GM12878 (cell line): ENCODE data around the gene ATP5MK. TPM values are rescaled to one million over a fixed set of nuclear protein-coding genes. Genes with fewer than 3 reads are reported as not detected.

Source experiments
- ATAC-seq: fragments of 200-7000 bp; cut with Tn5 transposase; 3 replicates; pipeline ENCODE4 v1.9.1; 2020; ENCODE audit warnings: mild to moderate bottlenecking, moderate library complexity
- BruUV-seq: library from RNA; stranded (reverse); fragments of 400-500 nt; replicated peaks from 2 replicates; lab custom pipeline; 2021; lab: Mats Ljungman, UMichigan
- CTCF ChIA-PET: fragments of 300-600 bp; sonication (Branson Sonifier 250); formaldehyde crosslinking; extraction: SDS; loops from one replicate; lab custom pipeline; 2021; ENCODE audit warnings: inconsistent platforms; lab: Yijun Ruan, JAX
- POLR2A ChIA-PET: fragments of 350-600 bp; formaldehyde crosslinking; extraction: SDS; loops from one replicate; lab custom pipeline; 2021; ENCODE audit warnings: inconsistent platforms; lab: Charles Lee
- RAD21 ChIA-PET: fragments of 300-600 bp; sonication (Branson Sonifier 250); formaldehyde crosslinking; loops from one replicate; lab custom pipeline; 2023; ENCODE audit warnings: antibody characterized with exemption; ENCODE audit not compliant: unreplicated experiment; lab: Charles Lee
- SMC1A ChIA-PET: fragments of 300-600 bp; sonication (Branson Sonifier 250); formaldehyde crosslinking; loops from one replicate; lab custom pipeline; 2023; ENCODE audit not compliant: unreplicated experiment, uncharacterized antibody; lab: Charles Lee
- DNase-seq: peaks from one replicate; pipeline ENCODE4 v3.0.0-alpha.2; 2011; ENCODE audit warnings: low read depth, low spot score
- FAIRE-seq: peaks from 3 replicates; lab custom pipeline; 2011; peaks lifted over from hg19 to GRCh38; lab: Jason Lieb, UNC
- H2AFZ ChIP-seq: 2 replicates; pipeline ENCODE4 v1.6.0; 2011; ENCODE audit warnings: low read depth, low read length, control low read depth; ENCODE audit not compliant: control insufficient read depth
- H3K27ac ChIP-seq: 2 replicates; pipeline ENCODE4 v1.5.1; 2011; ENCODE audit warnings: control low read depth; ENCODE audit not compliant: control insufficient read depth, insufficient read depth
- H3K27me3 ChIP-seq, 2 experiments: replicated peaks in 1 of 2; 2 replicates each; pipeline versions ENCODE4 v1.6.0 to v1.6.1; 2011; ENCODE audit warnings: low read length in 1 of 2; ENCODE audit not compliant: control insufficient read depth in 2 of 2, insufficient read depth in 2 of 2
- H3K36me3 ChIP-seq, 2 experiments: 2 replicates each; pipeline ENCODE4 v1.5.1; 2011; ENCODE audit warnings: low read length in 1 of 2; ENCODE audit not compliant: control insufficient read depth in 2 of 2, insufficient read depth in 2 of 2
- H3K4me1 ChIP-seq: 2 replicates; pipeline ENCODE4 v1.6.1; 2011; ENCODE audit warnings: mild to moderate bottlenecking, low read length, moderate library complexity, mixed read lengths; ENCODE audit not compliant: control insufficient read depth, insufficient read depth
- H3K4me2 ChIP-seq: 2 replicates; pipeline ENCODE4 v1.6.0; 2011; ENCODE audit warnings: control low read depth; ENCODE audit not compliant: control insufficient read depth, insufficient read depth
- H3K4me3 ChIP-seq: fragments of 200-600 bp; sonication (generic); 2 replicates; pipeline ENCODE4 v1.5.1; 2016
- H3K79me2 ChIP-seq: 2 replicates; pipeline ENCODE4 v1.6.0; 2011; ENCODE audit warnings: low read length; ENCODE audit not compliant: control insufficient read depth, insufficient read depth
- H3K9ac ChIP-seq: 2 replicates; pipeline ENCODE4 v1.8.0; 2011; ENCODE audit warnings: low read length, control low read depth, mixed read lengths; ENCODE audit not compliant: control insufficient read depth, insufficient read depth
- H3K9me3 ChIP-seq: replicated peaks from 3 replicates; pipeline ENCODE4 v1.5.1; 2011; ENCODE audit warnings: mild to moderate bottlenecking, low read length; ENCODE audit not compliant: control insufficient read depth, insufficient read depth
- H4K20me1 ChIP-seq: 2 replicates; pipeline ENCODE4 v1.6.0; 2011; ENCODE audit not compliant: control insufficient read depth, insufficient read depth
- CBX3 ChIP-seq: fragments of 200-600 bp; sonication (generic); IDR thresholded peaks from 2 replicates; pipeline ENCODE4 v1.6.1; 2016; ENCODE audit warnings: low read depth, borderline replicate concordance
- SMARCA5 ChIP-seq: fragments of 450-650 bp; IDR thresholded peaks from 2 replicates; pipeline ENCODE4 v1.6.1; 2017; ENCODE audit warnings: mild to moderate bottlenecking
- SREBF1 ChIP-seq: IDR thresholded peaks from 2 replicates; pipeline ENCODE4 v1.6.1; 2012; ENCODE audit warnings: mild to moderate bottlenecking, low read length
- TCF12 ChIP-seq: IDR thresholded peaks from 2 replicates; pipeline ENCODE4 v1.6.1; 2011; ENCODE audit warnings: low read depth, mild to moderate bottlenecking, low read length
- WGBS: methylation state at CpG from one replicate; pipeline ENCODE4 v1.1.6; 2016; ENCODE audit warnings: low lambda C conversion rate; ENCODE audit not compliant: insufficient replicate concordance, insufficient coverage; ENCODE audit errors: missing lambda C conversion rate; 5-methylcytosine and 5-hydroxymethylcytosine counted together
- in situ Hi-C: fragments of 300-500 bp; cut with MboI; formaldehyde crosslinking; loops from 9 replicates; pipeline ENCODE4 v1.14.3; 2018; ENCODE audit warnings: mixed read lengths
- intact Hi-C: fragments of 100-400 bp; cut with micrococcal nuclease; formaldehyde crosslinking; loops from one replicate; pipeline ENCODE4 v1.14.2; 2022; ENCODE audit not compliant: unreplicated experiment
- polyA plus RNA-seq, 11 experiments: library from polyadenylated mRNA; depleted of rRNA in 4 of 11; unstranded in 6 of 11; stranded (reverse) in 5 of 11; fragments of >200 nt; fragmentation: Nextera tagmentation in 4 of 11; fragmentation: Illumina TruSeq in 1 of 11; extraction: Ambion mirVana in 4 of 11; extraction: Trizol in 1 of 11; gene quantifications; 1 replicate in 1 of 11; 2 replicates in 10 of 11; pipeline versions ENCODE4 v1.2.1 to v1.2.3, GENCODE V29; 2011 to 2016; ENCODE audit warnings: inconsistent platforms in 2 of 11, missing spikeins in 2 of 11, low read depth in 1 of 11
- total RNA-seq, 4 experiments: library from RNA; depleted of rRNA in 3 of 4; stranded (reverse); fragments of >200 nt in 3 of 4; fragmentation: Illumina TruSeq in 1 of 4; extraction: Trizol in 1 of 4; gene quantifications; 2 replicates each; pipeline versions ENCODE4 v1.2.1 to v1.2.3, GENCODE V29; 2013 to 2021
- TF ChIP-seq, protein P1 (sequence below), 3 experiments: IDR thresholded peaks in 2 of 3; conservative IDR thresholded peaks in 1 of 3; 2 replicates each; pipeline ENCODE4 v1.5.1; 2011; ENCODE audit warnings: low read depth in 3 of 3, low read length in 3 of 3, mild to moderate bottlenecking in 3 of 3, control low read depth in 2 of 3, moderate library complexity in 2 of 3, inconsistent platforms in 1 of 3, mixed read lengths in 1 of 3; ENCODE audit not compliant: control insufficient read depth in 2 of 3, insufficient read depth in 1 of 3; ENCODE audit errors: extremely low read depth in 1 of 3

Gene ATP5MK
- total and polyA plus RNA-seq, 10 of the 15 experiments (the other 5 are each of a cell fraction or from before 2014, with no cell fraction given), result 240 to 1,790 (median 626) TPM

DNA sequence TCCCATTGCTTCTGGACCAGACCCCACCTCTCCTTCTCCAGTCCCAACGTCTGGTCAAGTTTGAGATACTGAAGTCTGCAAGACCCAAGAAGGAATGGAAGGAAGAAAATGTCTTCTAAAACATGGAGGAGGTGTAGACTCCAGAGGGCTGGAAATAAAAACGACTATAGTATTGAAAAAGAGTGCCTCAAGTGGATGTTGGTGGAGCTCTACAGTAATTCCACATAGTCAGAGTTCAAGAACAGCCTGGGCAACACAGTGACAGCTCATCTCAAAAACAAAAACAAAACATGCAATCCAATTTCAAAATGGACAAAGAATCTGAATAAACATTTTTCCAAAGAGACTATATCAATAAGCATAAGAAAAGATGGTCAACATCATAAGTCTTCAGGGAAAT is 43.0 kb downstream of the ATP5MK start:
- FAIRE-seq (no peak), ATAC-seq (no peak), DNase-seq (no peak)
- intact Hi-C loops, result loop anchor here (5.0 kb wide), 1 partner anchor 44 kb away; the partner anchor contains the start of genes ATP5MK and PDCD11
- 39% methylated on average over 2 of the region's 2 CpGs for WGBS
- H3K27ac ChIP-seq, result no peak overlapping the region
- POLR2A ChIA-PET, result interaction anchor here (0.6 to 1.0 kb wide), 3 partner anchors 21 to 1064 kb away, joined by 3 to 4 read pairs (median 3); no protein-coding TSS in a partner anchor
- H2AFZ ChIP-seq, result no peak overlapping the region
- no peaks in the 10 kb centered on the region for H3K4me1 ChIP-seq
- H3K9me3 ChIP-seq, result no peaks in the 10 kb centered on the region
- peaks cover 15% of the 10 kb centered on the region for H3K79me2 ChIP-seq
- in situ Hi-C loops, result no loop called here
- H3K4me3 ChIP-seq, result no peak overlapping the region
- CTCF ChIA-PET, result interaction anchor here (0.6 to 1.0 kb wide), 2 partner anchors 9 to 651 kb away, joined by 3 to 4 read pairs; no protein-coding TSS in a partner anchor
- H3K4me2 ChIP-seq, result no peak overlapping the region
- no peaks in the 10 kb centered on the region for H4K20me1 ChIP-seq
- TF ChIP-seq SMARCA5 (no peak), SREBF1 (no peak), CBX3 (no peak), TCF12 (no peak)
- TF ChIP-seq, protein P1, sequence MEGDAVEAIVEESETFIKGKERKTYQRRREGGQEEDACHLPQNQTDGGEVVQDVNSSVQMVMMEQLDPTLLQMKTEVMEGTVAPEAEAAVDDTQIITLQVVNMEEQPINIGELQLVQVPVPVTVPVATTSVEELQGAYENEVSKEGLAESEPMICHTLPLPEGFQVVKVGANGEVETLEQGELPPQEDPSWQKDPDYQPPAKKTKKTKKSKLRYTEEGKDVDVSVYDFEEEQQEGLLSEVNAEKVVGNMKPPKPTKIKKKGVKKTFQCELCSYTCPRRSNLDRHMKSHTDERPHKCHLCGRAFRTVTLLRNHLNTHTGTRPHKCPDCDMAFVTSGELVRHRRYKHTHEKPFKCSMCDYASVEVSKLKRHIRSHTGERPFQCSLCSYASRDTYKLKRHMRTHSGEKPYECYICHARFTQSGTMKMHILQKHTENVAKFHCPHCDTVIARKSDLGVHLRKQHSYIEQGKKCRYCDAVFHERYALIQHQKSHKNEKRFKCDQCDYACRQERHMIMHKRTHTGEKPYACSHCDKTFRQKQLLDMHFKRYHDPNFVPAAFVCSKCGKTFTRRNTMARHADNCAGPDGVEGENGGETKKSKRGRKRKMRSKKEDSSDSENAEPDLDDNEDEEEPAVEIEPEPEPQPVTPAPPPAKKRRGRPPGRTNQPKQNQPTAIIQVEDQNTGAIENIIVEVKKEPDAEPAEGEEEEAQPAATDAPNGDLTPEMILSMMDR (IDR thresholded peaks at IDR 0.05 in 2 of 3, conservative IDR thresholded peaks at IDR 0.05 in 1 of 3; ENCODE audit: control insufficient read depth in 2 of 3, extremely low read depth in 1 of 3, insufficient read depth in 1 of 3, low read depth in 3 of 3, low read length in 3 of 3), result no peak
- no peaks in the 10 kb centered on the region; a peak in 1 of 4 replicates for H3K36me3 ChIP-seq
- no TSS peak for BruUV-seq
- SMC1A ChIA-PET, result interaction anchor here (0.7 to 1.0 kb wide), 2 partner anchors 45 to 561 kb away, joined by 3 read pairs; no protein-coding TSS in a partner anchor
- no peak overlapping the region for H3K9ac ChIP-seq
- RAD21 ChIA-PET, result interaction anchor here (0.9 kb wide), 1 partner anchor 43 kb away, joined by 3 read pairs; the partner anchor contains the start of gene ATP5MK
- no peaks in the 10 kb centered on the region for H3K27me3 ChIP-seq
